ENCODE results near the gene COLGALT1.

COLGALT1 gene

GRCh38 chr19:17625043-17625442, 69.6 kb downstream of the COLGALT1 start:
- no peak for DNase-seq

- DNase-seq, result no peak
Observed at GRCh38 chr19:17625980-17626379, 70.5 kb downstream of the COLGALT1 start.

- no peak for DNase-seq
Observed at GRCh38 chr19:17626456-17627015, 71.1 kb downstream of the COLGALT1 start.

GRCh38 chr19:17627161-17627560, 71.7 kb downstream of the COLGALT1 start:
- no peak for DNase-seq

GRCh38 chr19:17627921-17628320, 72.5 kb downstream of the COLGALT1 start:
- no peak for DNase-seq

- no peak for DNase-seq
Observed at GRCh38 chr19:17629760-17630159, 74.3 kb downstream of the COLGALT1 start.

- DNase-seq, result no peak
Observed at GRCh38 chr19:17632577-17632976, 77.1 kb downstream of the COLGALT1 start.

All from right hindlimb (tissue), 1 donor.